Bone marrow (tissue), 2 donors: Measurements from ENCODE around the gene AKNA.

Source experiments
- DNase-seq, 2 donors: peaks; one replicate each; lab custom pipeline; 2025; lab: John Stamatoyannopoulos, UW

Gene AKNA

GRCh38 chr9:114376586-114377445 is 11.0 kb downstream of the AKNA start:
- no peak for DNase-seq

GRCh38 chr9:114375386-114376175 is 12.2 kb downstream of the AKNA start:
- no peak for DNase-seq

- DNase-seq, result no peak
Observed at GRCh38 chr9:114374936-114375335, 12.8 kb downstream of the AKNA start.

- DNase-seq, result no peak
Observed at GRCh38 chr9:114373960-114374730, 13.6 kb downstream of the AKNA start.

GRCh38 chr9:114372921-114373448 is 14.8 kb downstream of the AKNA start:
- DNase-seq, result peak; percentile 39 to 92

- peak in 1 of 2 donors; percentile 76 for DNase-seq
Observed at GRCh38 chr9:114371973-114372917, 15.5 kb downstream of the AKNA start.

- no peak for DNase-seq
Observed at GRCh38 chr9:114371343-114371944, 16.3 kb downstream of the AKNA start.

GRCh38 chr9:114370968-114371320 is 16.8 kb downstream of the AKNA start:
- no peak for DNase-seq

GRCh38 chr9:114370251-114370967 is 17.4 kb downstream of the AKNA start:
- DNase-seq, result no peak

- no peak for DNase-seq
Observed at GRCh38 chr9:114369216-114370130, 18.3 kb downstream of the AKNA start.

- DNase-seq, result no peak
Observed at GRCh38 chr9:114367772-114368569, 19.8 kb downstream of the AKNA start.

GRCh38 chr9:114367366-114367765 is 20.4 kb downstream of the AKNA start:
- DNase-seq, result no peak

GRCh38 chr9:114366334-114367128 is 21.3 kb downstream of the AKNA start:
- peak in 1 of 2 donors; percentile 23 for DNase-seq

- DNase-seq, result no peak
Observed at GRCh38 chr9:114365194-114365593, 22.6 kb downstream of the AKNA start.

- DNase-seq, result peak; percentile 21 to 67
Observed at GRCh38 chr9:114364134-114365041, 23.4 kb downstream of the AKNA start.

GRCh38 chr9:114363424-114363823 is 24.4 kb downstream of the AKNA start:
- DNase-seq, result no peak
